Coronary artery (tissue), 2 donors: ENCODE results near the gene PGLYRP2.

Experiments
- DNase-seq: peaks from one replicate; pipeline ENCODE4 v3.0.0-alpha.2; 2017; ENCODE audit warnings: low spot score
- H3K27ac ChIP-seq, 2 donors: fragments of 200-600 bp; sonication (generic); one replicate each; pipeline ENCODE4 v1.5.1; 2016 to 2019
- H3K4me3 ChIP-seq: fragments of 200-600 bp; sonication (generic); 2 replicates; pipeline ENCODE4 v1.5.1; 2016; ENCODE audit warnings: mild to moderate bottlenecking, moderate library complexity
- CTCF ChIP-seq: fragments of 200-600 bp; sonication (generic); IDR thresholded peaks from one replicate; pipeline ENCODE4 v1.5.1; 2019; ENCODE audit warnings: antibody characterized with exemption

Gene PGLYRP2

GRCh38 chr19:15436012-15436825, 43.1 kb downstream of the PGLYRP2 start:
- no peak overlapping the region for H3K4me3 ChIP-seq
- DNase-seq: no peak
- TF ChIP-seq CTCF: no peak
- no peak overlapping the region for H3K27ac ChIP-seq

- Histone ChIP-seq H3K27ac (peak overlapping the region; percentile 85 to 95), H3K4me3 (peak overlapping the region; percentile 98)
- TF ChIP-seq CTCF: no peak
- DNase-seq: no peak
These were observed 45.7 kb downstream of the PGLYRP2 start for GRCh38 chr19:15433519-15434069.

GRCh38 chr19:15432629-15433518, 46.4 kb downstream of the PGLYRP2 start:
- Histone ChIP-seq H3K27ac (peak overlapping the region; percentile 85 to 95), H3K4me3 (peak overlapping the region; percentile 98)
- TF ChIP-seq CTCF: no peak
- DNase-seq: peak; percentile 92

GRCh38 chr19:15432018-15432494, 47.2 kb downstream of the PGLYRP2 start:
- H3K4me3 ChIP-seq: peak overlapping the region; percentile 98
- DNase-seq: no peak
- TF ChIP-seq CTCF: no peak
- H3K27ac ChIP-seq: peak overlapping the region; percentile 23 to 95

- DNase-seq: no peak
- no peak for TF ChIP-seq CTCF
- H3K4me3 ChIP-seq: peak overlapping the region; percentile 98
- H3K27ac ChIP-seq: peak overlapping the region in 1 of 2 donors; percentile 95
These were observed 47.8 kb downstream of the PGLYRP2 start for GRCh38 chr19:15431396-15432017.

- DNase-seq: no peak
- TF ChIP-seq CTCF: no peak
- H3K27ac ChIP-seq: no peak overlapping the region
- H3K4me3 ChIP-seq: peak overlapping the region; percentile 98
These were observed 48.7 kb downstream of the PGLYRP2 start for GRCh38 chr19:15430526-15431120.
